ENCODE data around the gene EPHA3. TPM values are rescaled to one million over a fixed set of nuclear protein-coding genes. Genes with fewer than 3 reads are reported as not detected.

EPHA3 gene
- total RNA-seq, 1 donor from 2014 or later = 3.3 TPM

GRCh38 chr3:89300526-89300925, 193.1 kb downstream of the EPHA3 start:
- Histone ChIP-seq H3K36me3 (no peaks in the 10 kb centered on the region), H3K4me3 (no peak overlapping the region), H3K9me3 (no peaks in the 10 kb centered on the region), H3K27ac (no peak overlapping the region), H3K4me1 (no peaks in the 10 kb centered on the region), H3K27me3 (no peaks in the 10 kb centered on the region)
- TF ChIP-seq CTCF (IDR thresholded peaks at IDR 0.05) = no peak
- intact Hi-C loops (cut with DNase I) = no loop called here
- no peak for DNase-seq (ENCODE audit: low spot score in 2 of 2)

GRCh38 chr3:89300981-89301380, 193.6 kb downstream of the EPHA3 start:
- Histone ChIP-seq H3K36me3 (no peaks in the 10 kb centered on the region), H3K9me3 (no peaks in the 10 kb centered on the region), H3K4me1 (no peaks in the 10 kb centered on the region), H3K4me3 (no peak overlapping the region), H3K27ac (no peak overlapping the region), H3K27me3 (no peaks in the 10 kb centered on the region)
- DNase-seq (ENCODE audit: low spot score in 2 of 2) = no peak
- intact Hi-C loops (cut with DNase I) = no loop called here
- no peak for TF ChIP-seq CTCF (IDR thresholded peaks at IDR 0.05)

GRCh38 chr3:89303701-89304100, 196.3 kb downstream of the EPHA3 start:
- Histone ChIP-seq H3K36me3 (no peaks in the 10 kb centered on the region), H3K4me1 (no peaks in the 10 kb centered on the region), H3K27ac (no peak overlapping the region), H3K9me3 (no peaks in the 10 kb centered on the region), H3K27me3 (no peaks in the 10 kb centered on the region), H3K4me3 (no peak overlapping the region)
- TF ChIP-seq CTCF (IDR thresholded peaks at IDR 0.05) = no peak
- intact Hi-C loops (cut with DNase I) = no loop called here
- no peak for DNase-seq (ENCODE audit: low spot score in 2 of 2)

- H3K27ac ChIP-seq = no peak overlapping the region
- no peak overlapping the region for H3K4me3 ChIP-seq
- H3K27me3 ChIP-seq = no peaks in the 10 kb centered on the region
- intact Hi-C loops (cut with DNase I) = no loop called here
- no peaks in the 10 kb centered on the region for H3K36me3 ChIP-seq
- no peaks in the 10 kb centered on the region for H3K4me1 ChIP-seq
- no peaks in the 10 kb centered on the region for H3K9me3 ChIP-seq
- TF ChIP-seq CTCF (IDR thresholded peaks at IDR 0.05) = no peak
- no peak for DNase-seq (ENCODE audit: low spot score in 2 of 2)
Measured at GRCh38 chr3:89306540-89306939, 199.1 kb downstream of the EPHA3 start.

GRCh38 chr3:89311581-89311980, 204.2 kb downstream of the EPHA3 start:
- Histone ChIP-seq H3K36me3 (no peaks in the 10 kb centered on the region), H3K27ac (no peak overlapping the region), H3K9me3 (no peaks in the 10 kb centered on the region), H3K4me1 (no peaks in the 10 kb centered on the region), H3K4me3 (no peak overlapping the region), H3K27me3 (no peaks in the 10 kb centered on the region)
- intact Hi-C loops (cut with DNase I) = no loop called here
- TF ChIP-seq CTCF (IDR thresholded peaks at IDR 0.05) = no peak
- no peak for DNase-seq (ENCODE audit: low spot score in 2 of 2)

GRCh38 chr3:89312141-89312540, 204.7 kb downstream of the EPHA3 start:
- Histone ChIP-seq H3K4me1 (no peaks in the 10 kb centered on the region), H3K27ac (no peak overlapping the region), H3K9me3 (no peaks in the 10 kb centered on the region), H3K36me3 (no peaks in the 10 kb centered on the region), H3K4me3 (no peak overlapping the region), H3K27me3 (no peaks in the 10 kb centered on the region)
- intact Hi-C loops (cut with DNase I) = no loop called here
- DNase-seq (ENCODE audit: low spot score in 2 of 2) = no peak
- no peak for TF ChIP-seq CTCF (IDR thresholded peaks at IDR 0.05)

All from ascending aorta (tissue), 2 donors.